ENCODE measurements around the gene ETHE1.

GRCh38 chr19:43575156-43575950, 48.4 kb upstream of the ETHE1 start, which contains the start of the genes PINLYP and XRCC1:
- TF ChIP-seq CTCF (IDR thresholded peaks at IDR 0.05; ENCODE audit: low read length) (no peak), EZH2 (IDR thresholded peaks at IDR 0.05; ENCODE audit: borderline replicate concordance, low read length) (no peak)
